ENCODE data around the gene QSOX2. TPM values are rescaled to one million over a fixed set of nuclear protein-coding genes. Genes with fewer than 3 reads are reported as not detected.

Gene QSOX2
- total and polyA plus RNA-seq, 2 experiments from 2014 or later, result 9.2 to 29.2 TPM

GRCh38 chr9:136270173-136270705 is 24.6 kb upstream of the QSOX2 start:
- Histone ChIP-seq H3F3A (replicated peaks; ENCODE audit: low read depth) (no peaks in the 10 kb centered on the region; the same call in 1 of the 2 replicates), H2AFZ (no peak overlapping the region), H3K79me2 (replicated peaks; ENCODE audit: insufficient read depth) (no peaks in the 10 kb centered on the region), H3K27me3 (ENCODE audit: insufficient read depth) (no peaks in the 10 kb centered on the region), H4K20me1 (replicated peaks; ENCODE audit: insufficient read depth) (no peaks in the 10 kb centered on the region), H3K36me3 (ENCODE audit: insufficient read depth) (no peaks in the 10 kb centered on the region), H3K4me2 (no peak overlapping the region), H3K9me2 (ENCODE audit: insufficient read depth) (no peaks in the 10 kb centered on the region), H3K4me3 (no peak overlapping the region), H3K4me1 (ENCODE audit: insufficient read depth) (peaks cover 6% of the 10 kb centered on the region; the same call in 1 of the 2 replicates), H3K27ac (ENCODE audit: low read depth) (no peak overlapping the region)
- Mint-ChIP-seq H3K27me3 (ENCODE audit: insufficient read depth, low read depth, poor library complexity) (peaks cover 6% of the 10 kb centered on the region), H3K9me3 (no peaks in the 10 kb centered on the region), H3K36me3 (ENCODE audit: low read depth) (no peaks in the 10 kb centered on the region), H3K4me3 (no peak overlapping the region), H3K27ac (no peak overlapping the region), H3K4me1 (peaks cover 25% of the 10 kb centered on the region)
- no peak for DNase-seq (ENCODE audit: low spot score)
- TF ChIP-seq EZH2phosphoT487 (IDR thresholded peaks at IDR 0.05; ENCODE audit: unreplicated experiment) (no peak), CREB1 (CRISPR knock-in tag; IDR thresholded peaks at IDR 0.05; ENCODE audit: low read depth) (no peak), EZH2 (IDR thresholded peaks at IDR 0.05; ENCODE audit: low read depth, unreplicated experiment) (no peak), CTCF (conservative IDR thresholded peaks at IDR 0.05; ENCODE audit: low read depth in 2 of 2) (no peak), ZNF331 (CRISPR knock-in tag; IDR thresholded peaks at IDR 0.05; ENCODE audit: low read depth) (no peak), NANOG (IDR thresholded peaks at IDR 0.05; ENCODE audit: borderline replicate concordance) (no peak), ZNF462 (CRISPR knock-in tag; IDR thresholded peaks at IDR 0.05) (no peak), ZNF114 (CRISPR knock-in tag; IDR thresholded peaks at IDR 0.05) (no peak), JUNB (IDR thresholded peaks at IDR 0.05; ENCODE audit: unreplicated experiment) (no peak), STAT1 (IDR thresholded peaks at IDR 0.05; ENCODE audit: unreplicated experiment) (no peak), ETS1 (IDR thresholded peaks at IDR 0.05) (no peak), POLR2AphosphoS5 (IDR thresholded peaks at IDR 0.05; ENCODE audit: low read depth) (no peak), REST (IDR thresholded peaks at IDR 0.05; ENCODE audit: unreplicated experiment) (no peak)
- no peak for ATAC-seq
